NCI-H2029 treated with DMSO at 0.1 percent for 48 hours (cell line): ENCODE measurements around the gene RPTOR.
"Not testable (repeated sequence)": the region's sequence is repeated elsewhere in the genome, so short reads cannot be mapped to it uniquely, and the experiment has no call there.

ENCODE experiments used
- DNase-seq: peaks from one replicate; lab custom pipeline; 2025; lab: John Stamatoyannopoulos, UW

Gene RPTOR

DNA sequence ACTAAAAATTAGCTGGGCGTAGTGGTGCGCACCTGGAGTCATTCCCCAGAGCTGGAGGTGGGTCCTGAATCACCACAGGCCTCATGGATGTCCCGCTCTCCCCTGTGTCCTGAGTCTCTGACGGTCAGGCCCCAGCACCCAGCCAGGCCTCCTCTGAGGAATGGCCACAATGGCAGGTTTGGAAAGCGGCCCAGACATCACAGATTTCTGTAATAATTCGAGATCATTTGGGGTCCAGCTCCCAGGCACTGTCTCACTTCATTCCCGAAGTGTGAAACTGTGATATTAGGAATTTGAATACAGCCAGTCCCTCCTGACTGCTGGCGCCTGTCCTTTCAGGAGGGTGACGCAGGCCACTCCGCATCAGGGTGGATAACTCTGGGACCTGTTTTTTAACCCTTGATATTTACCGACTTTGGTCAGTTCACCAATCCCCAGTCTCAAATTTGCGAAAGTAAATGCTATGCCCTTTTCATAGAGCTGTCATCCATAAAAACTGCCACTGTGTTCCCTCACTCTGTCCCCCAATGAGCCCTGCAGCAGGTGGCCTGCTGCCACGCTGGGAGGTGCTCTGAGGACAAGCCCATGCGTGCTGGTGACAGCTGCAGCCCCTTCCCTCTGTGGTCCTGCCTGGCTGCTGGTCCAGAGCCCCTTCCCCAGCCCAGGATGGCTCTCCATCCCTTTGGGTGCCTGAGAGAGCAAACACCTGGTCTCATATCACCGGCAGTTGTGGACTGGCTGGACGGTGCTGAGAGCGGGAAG is 28.3 kb upstream of the RPTOR start:
- DNase-seq: no peak

DNA sequence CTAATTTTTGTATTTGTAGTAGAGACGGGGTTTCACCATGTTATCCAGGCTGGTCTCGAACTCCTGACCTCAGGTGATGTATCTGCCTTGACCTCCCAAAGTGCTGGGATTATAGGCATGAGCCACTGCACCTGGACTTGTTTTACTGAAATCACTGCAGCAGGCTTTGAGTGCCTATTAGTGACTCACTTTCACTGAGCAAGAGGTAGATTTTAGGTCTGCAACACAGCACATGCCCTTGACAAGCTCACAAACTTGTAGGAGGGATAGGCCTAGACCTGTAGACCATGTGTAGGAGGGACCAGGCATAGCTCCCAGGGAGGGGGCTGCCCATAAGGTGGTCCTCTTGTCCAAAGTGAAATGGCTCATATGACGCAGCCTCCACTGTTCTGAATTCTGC is 27.0 kb upstream of the RPTOR start:
- no peak for DNase-seq

DNA sequence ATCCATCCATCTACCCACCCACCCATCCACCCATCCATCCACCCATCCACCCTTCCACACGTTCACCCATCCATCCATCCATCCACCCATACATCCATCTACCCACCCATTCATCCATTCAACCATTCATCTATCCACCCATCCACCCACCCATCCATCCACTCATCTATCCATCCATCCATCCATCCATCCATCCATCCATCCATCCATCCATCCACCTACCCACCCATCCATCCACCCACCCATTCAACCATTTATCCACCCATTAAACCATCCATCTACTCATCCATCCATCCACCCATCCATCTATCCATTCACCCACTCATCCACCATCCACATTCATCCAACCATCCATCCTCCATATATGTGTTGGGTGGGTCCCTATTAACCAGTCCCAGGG is 26.2 kb upstream of the RPTOR start:
- no peak for DNase-seq

DNA sequence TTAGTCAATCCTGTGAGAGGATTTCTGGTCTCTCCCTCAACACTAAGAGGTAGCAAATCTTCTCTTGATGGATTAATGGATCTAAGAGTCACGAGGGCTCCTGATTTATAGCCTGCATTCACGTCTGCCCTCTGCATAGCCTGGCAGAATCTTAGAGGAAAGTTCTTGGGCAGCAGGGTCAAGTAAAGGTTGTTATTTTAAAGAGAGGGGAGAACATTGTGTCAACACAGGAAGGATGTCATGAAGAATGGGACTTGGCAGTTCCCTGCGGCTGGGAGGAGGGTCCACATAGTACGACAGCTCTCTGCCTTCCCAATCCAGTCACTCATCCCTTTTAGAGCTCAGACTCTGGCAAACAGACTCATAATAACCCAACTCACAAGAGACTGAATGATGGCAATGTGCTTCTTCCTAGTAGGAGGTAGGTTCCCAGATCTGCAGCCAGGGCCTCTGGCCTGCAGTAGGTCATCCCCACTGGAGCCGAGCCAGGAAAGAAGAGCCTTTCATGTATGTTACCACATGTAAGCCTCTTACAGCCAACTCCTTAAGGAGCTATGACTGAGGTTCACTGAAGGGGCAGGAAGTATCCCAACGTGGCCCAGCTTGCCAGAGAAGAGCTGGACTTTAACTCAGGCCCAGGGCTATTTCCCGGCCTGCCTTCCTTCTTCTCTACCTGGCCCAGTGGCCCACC is 25.4 kb upstream of the RPTOR start:
- DNase-seq: no peak

DNA sequence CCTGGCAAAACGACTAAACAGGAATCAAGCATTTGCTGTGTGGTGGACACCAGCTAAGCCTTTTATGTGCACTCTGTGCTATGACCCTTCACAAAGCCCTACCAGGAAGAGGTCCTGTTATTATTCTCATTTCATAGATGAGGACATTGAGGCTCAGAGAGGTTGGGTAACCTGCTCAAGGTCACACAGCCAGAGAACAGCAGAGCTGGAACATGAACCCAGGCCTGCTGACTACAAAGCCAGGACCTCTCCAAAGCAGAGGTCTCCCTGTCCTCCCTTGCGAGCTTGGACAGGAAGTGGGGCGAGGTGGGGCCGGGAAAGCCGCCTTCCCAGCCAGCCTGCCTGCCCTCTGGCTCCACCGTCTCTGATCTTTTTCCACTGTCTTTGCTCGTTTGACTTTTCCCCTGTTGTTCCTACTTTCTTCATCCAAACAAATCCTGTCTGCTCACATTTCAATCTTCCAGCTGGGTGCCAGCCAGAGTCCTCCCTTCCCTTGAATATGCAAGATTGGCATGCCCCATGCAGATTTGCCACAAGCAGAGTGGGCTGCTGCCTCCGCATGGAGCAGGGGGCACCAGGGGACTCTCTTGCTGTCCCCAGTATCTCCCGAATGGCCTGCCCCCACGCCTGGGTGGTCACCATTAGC is 23.7 kb upstream of the RPTOR start:
- DNase-seq: no peak

DNA sequence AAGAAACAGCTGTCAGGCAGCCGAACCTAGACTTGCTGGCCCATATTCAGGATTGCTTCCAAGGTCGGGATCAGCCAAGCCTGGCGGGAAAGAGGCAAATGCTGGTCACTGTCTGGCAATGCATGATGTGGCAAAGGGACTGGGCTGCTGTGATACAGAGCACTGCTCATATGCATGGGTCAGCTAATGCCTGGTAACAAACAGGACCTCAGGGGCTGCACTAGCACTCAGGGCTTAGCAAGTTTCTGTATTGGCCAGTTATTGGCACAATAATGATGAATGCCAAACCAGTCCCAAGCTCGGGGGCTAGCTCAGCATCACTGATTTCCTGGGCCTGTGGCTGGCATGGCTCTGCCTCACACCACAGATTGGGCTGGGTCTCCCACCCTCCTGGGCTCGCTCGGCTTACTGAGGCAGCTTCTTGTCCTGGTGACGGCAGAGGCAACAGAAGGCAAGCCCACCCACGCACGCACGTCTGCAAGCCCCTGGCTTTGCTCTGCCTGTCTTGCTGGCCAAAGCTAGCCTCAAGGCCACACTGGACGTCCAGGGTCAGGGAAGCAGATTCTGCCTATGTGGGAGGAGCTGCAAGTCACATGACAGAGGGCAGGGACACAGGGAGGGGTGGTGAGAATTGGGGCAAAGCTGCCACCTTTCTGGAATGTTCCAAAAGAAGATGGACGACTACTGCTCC is 21.4 kb upstream of the RPTOR start:
- no peak for DNase-seq

DNA sequence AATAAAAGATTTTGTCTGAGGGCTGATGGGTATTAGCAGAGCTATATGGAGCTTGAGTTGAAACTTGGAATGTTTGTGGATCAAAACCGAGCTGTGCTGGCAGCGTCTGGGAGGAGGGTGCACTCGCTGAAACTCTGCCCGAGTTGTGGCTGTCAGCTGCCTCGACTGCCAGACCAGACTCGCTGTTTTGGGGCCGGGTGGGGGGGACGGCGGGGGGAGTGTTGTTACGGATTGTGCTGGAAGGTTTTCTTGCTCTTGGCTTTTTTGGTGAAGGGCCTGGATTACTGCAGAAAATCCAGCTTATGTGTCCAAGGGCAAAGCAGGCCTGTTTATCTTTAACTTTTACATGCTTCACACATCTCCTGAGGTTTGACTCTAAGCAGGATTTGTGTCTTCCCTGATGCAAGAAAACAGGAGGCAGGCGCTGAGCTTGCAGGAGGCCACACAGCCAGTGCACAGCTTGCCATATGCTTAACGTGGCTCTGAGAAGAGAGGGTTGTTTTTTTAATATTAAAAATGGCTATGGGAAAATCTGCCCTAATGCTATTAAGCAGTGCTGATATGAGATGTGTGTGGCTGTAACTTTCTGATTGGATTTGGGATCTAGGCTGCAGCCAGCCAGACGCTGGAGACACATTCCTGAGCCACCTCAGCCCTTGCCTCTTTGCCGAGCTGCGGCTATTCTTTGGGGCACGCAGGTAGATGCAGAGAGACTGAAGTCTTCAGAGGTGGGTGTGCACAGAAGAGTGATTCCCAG is 20.5 kb upstream of the RPTOR start:
- DNase-seq: no peak

DNA sequence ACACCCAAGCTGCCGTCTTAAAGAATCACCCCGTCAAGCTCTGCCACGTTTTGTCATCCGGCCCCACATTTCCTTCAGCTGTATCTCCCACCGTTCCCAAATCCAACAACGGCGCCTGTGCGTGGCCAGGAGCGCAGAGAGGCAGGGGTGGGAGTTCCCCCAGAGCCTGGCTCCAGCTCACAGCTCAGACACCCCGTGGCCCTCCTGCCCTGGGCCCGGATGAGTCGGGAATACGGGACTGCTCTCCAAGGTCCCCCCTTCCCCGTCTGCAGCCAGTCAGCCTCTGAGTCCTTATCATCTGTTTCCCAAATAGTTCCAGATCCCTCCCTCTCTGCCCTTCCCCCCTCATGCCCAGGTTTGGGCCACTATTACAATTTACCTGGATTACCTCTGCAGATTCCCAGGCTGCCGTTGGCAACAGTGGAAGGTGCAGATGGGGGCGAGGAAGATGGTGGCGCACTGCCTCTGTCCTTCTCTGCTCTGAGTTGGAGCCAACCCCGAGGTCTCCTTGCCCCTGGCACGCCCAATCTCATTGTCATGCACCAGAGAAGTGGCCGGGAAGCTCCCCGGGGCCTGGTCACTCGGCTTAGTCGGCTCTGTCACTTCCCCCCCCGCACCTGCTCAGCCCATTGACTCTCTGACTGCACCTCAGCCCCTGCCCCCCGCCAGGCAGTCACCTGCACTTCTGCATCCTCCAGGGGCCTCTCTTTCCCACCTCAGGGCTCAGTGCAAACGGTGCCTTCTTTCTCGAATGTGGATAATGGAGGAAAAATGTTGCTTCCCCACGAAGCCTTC is 18.3 kb upstream of the RPTOR start:
- no peak for DNase-seq

DNA sequence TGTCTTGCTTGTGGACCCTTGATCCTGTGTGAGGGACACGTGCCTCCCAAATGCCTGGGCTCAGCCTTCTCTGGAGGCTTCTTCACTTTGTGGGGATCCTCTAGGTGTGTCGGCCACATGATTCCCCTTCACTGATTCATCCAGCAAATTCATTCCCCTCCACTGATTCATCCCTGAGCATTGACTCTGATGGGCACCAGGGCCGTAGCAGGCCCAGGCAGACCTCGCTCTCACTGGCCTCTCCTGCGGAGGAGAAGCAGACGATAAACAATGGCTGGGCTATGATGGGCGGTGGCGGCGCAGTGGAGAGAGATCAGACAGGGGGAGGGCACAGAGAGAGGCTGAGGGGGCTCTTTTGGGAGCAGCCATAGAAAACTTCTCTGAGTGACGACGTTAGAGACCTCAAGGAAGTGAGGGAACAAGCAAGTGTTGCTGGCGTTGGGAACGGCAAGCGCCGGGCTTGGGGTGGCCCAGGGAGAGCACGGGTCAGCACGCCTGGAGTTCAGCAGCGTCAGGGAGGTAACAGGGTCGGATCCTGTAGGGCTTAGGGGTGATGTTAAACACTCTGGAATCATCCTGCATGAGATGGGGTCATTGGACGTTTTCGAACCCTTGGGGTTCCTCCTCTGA is 17.5 kb upstream of the RPTOR start:
- DNase-seq: no peak

DNA sequence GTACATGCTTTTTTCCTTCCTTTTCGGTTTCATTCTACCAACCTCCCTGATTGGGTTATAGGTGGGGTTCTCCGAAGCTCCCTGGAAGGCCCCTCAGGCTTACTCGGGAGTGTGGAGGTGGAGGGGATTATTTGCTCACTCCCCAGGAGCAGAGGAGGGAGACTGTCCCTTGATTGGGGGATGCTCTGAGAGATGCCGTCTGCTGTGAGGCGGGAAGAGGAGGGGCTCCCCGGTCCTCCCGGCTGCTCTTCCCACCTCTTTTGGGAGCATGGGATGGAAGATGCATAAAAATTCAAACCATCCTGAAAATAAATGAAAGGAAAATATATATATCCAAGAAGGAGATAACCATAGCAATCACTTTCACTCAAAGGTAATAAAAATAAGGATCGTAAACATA is 16.1 kb upstream of the RPTOR start:
- DNase-seq: no peak

DNA sequence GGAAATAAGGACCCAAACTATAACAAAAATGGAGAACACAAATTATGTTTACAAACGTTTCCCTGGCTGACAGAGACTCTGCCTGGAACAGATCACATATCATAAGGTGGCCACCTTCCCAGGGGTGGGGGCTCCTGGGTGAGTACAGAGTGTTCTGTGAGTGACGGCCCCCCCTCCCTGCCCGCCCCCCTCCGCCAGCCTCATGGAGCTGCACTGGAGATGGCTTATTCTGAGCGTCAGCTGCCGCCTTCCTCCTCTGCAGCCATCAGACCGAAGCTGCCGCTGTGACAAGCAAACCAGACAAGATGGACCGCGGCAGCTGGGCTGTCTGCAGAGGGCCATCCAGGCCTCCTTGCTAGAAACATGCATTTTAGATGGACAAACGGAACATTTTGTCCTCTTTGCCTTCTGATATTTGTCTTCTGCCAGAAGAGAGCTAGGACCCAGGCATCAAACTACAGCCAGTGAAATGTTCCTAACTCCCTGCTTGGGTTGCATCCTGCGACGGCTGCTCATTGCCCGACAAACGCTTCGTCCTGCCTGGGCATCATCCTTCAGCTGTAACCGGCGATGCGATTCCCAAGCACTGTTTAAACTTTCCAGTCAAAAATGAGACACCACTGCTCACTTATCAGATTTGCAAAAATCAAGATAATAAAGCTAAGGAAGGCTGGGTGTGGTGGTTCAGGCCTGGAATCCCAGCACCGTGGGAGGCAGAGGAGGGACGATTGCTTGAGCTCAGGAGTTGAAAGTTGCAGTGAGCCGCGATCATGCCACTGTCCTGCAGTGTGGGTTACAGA is 15.3 kb upstream of the RPTOR start:
- no peak for DNase-seq

DNA sequence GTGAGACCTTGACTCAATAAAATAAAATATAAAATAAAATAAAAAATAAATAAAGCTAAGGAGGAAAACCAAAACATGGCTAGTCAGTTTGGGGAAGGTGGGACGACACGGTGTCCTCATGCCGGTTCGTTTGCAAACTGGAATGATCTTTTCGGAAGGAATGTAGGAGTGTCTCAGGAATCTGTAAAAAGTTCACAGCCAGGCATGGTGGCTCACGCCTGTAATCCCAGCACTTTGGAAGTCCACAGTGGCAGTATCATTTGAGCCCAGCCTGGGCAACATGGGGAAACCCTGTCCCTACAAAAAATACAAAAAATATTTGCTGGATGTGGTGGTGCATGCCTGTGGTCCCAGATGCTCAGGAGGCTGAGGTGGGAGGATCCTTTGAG is 14.7 kb upstream of the RPTOR start:
- no peak for DNase-seq

DNA sequence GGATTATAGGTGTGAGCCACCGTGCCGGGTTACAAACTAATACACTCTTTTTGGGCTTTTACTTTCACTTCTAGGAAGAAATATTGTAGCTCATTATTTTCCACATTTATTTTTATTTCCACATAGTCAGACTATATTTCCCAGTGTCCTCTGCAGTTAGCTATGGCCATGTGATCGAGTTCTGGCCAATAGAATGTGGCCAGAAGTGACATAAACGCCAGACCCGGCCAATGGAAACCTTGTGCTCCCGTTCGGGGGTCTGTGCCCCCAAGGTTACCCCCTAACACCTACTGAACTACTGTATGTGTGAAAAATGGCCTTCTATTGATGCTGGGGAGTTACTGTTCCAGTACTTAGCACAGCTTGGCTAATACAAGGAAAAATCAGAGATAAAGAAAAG is 13.2 kb upstream of the RPTOR start:
- DNase-seq: no peak

DNA sequence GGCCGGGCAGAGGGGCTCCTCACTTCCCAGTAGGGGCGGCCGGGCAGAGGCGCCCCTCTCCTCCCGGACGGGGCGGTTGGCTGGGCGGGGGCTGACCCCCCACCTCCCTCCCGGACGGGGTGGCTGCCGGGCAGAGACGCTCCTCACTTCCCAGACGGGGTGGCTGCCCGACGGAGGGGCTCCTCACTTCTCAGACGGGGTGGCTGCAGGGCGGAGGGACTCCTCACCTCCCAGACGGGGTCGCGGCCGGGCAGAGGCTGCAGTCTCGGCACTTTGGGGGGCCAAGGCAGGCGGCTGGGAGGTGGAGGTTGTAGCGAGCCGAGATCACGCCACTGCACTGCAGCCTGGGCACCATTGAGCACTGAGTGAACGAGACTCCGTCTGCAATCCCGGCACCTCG is 7.3 kb upstream of the RPTOR start:
- DNase-seq: not testable (repeated sequence)

DNA sequence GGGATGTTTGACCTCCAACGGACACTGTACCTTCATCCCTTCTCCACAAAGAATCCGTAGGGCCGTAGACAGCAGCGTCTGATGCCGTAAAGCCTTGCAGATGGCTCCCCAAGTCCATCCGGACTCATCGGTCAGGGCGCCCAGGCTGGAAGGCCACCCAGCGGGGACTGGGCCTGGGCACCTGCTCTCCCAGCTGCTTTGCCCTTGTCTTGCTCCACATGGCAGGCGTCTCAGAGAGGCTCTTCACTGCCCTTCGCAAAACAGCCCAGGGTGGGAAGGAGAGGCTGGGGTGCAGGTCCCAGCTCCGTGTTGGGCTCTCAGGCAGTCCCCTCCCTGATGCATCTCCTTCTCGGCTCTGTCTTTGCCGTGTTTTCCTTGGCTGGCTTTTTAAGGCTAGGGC is 6.2 kb upstream of the RPTOR start:
- no peak for DNase-seq

DNA sequence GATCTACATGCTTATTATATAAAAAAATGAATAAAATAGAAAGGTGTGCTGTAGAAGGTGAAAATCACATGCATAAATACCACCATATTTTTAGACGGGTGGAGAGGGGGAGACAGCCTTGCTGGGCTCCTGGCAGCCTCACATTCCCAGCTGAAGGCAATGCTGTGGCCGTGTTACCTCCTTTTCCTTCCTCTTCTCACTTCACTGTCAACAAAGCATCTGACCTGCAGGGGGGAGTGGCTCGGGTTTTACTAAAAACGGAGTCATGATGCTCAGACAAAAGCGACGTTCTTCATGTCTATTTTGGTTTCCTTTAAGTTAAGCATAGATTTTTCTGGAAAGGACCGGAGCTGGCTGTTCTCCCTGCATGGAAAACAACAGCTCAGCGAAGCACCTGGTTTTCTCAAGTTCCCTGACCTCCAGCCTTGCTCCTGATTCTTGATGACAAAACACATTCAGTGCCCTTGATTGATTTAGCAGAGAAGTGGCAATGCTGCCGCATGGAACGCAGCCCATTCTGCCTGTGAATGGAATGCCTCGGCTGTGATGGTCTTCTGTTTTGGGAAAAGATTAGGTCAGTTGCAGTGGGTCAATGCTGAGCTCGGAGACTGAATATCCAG is 5.5 kb upstream of the RPTOR start:
- no peak for DNase-seq

DNA sequence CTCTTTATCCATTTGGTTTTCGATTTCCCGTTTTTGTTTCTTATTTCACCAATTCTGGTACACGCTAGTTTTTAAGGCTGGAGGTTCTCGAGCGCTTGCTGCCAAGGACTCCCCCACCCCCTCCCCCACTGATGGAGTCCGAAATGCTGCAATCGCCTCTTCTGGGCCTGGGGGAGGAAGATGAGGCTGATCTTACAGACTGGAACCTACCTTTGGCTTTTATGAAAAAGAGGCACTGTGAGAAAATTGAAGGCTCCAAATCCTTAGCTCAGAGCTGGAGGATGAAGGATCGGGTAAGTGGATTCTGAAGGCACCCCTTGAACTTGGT is 825 bp downstream of the RPTOR start:
- DNase-seq: no peak

DNA sequence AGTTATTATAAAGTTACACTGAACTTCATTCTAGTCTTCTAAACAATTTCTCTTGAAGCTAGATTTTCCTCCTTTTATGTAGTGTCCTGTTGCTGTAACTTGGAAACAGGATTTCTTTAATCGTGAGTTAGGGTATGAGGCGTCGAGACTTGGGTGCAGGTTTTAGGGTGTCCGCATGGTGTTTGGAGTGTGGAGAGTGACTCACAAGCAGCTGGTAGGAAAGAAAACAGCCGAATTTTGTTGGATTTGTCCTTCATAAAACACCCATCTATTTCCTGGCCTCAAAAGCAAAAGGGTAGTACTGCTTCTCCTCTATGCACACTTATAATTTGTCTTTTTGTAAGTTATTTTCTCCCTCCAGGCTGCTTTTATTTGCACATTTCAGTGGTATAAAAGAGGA is 1.6 kb downstream of the RPTOR start:
- DNase-seq: no peak

DNA sequence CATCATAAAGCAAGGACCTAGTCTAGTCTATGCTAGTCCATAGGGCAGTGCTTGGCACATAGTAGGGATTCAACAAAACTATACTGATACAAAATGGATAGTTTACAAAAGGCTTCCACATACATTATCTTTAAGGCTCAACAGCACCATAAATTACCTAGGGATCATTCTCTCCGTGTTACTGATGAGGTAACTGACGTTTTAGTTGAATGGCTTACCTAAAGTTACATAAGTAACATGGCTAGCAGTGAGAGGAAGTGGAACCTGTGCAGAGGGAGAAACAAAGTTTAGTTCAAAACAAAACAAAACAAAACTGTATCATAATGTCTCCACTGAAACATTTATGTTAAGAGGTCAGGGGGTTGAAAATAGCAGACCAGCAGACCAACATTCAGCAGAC is 7.9 kb downstream of the RPTOR start:
- DNase-seq: no peak

DNA sequence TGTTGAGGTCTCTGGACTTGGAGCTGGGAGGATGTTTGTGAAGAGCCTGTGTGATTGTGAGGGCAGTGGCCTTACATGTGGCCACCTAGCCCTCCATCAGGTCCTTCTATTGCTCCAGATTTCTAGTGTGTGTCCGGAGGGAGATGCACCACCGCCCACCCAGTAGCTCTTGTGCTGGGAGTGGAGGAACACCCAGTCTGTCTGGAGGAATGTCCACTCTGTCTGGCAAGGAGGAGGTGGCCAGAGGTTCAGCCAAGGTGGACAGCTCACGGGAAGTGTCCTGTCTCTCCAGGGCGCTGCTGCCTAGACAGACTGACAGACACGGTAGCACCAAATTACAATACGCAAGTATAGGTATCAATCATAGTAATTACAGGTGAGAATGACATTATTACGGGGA is 10.6 kb downstream of the RPTOR start:
- no peak for DNase-seq
